ENCODE measurements around the gene LAG3.

LAG3 gene

DNA sequence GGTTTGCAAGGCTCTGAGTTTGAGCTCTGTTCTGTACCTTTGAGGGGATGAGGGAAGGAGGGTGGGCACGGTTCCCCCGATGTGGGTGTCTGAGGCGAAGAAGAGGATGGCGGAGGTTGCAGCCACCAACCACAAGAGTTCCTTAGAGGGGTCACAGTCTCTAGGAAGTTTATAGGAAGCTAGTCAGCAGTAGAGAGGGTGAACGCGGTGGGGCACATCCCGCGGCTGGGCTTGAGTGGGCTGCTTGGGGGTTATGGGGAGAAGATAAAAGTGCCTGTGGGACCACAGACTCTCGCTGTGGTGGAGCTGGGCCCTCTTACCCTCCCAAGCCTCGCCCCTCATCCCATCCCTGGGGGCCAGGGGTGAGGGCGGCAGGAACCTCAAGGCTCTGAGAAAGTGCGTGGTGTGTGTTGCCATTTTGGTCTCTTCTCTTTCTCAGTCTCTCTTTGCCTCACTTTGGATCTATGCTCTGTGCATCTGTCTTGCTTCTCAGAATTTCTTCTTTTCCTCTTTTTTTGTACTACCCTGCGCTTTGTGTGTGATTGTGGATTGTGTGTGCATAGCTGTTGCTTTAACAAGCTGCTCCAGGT is 19.7 kb downstream of the LAG3 start:
- no peak for DNase-seq

DNA sequence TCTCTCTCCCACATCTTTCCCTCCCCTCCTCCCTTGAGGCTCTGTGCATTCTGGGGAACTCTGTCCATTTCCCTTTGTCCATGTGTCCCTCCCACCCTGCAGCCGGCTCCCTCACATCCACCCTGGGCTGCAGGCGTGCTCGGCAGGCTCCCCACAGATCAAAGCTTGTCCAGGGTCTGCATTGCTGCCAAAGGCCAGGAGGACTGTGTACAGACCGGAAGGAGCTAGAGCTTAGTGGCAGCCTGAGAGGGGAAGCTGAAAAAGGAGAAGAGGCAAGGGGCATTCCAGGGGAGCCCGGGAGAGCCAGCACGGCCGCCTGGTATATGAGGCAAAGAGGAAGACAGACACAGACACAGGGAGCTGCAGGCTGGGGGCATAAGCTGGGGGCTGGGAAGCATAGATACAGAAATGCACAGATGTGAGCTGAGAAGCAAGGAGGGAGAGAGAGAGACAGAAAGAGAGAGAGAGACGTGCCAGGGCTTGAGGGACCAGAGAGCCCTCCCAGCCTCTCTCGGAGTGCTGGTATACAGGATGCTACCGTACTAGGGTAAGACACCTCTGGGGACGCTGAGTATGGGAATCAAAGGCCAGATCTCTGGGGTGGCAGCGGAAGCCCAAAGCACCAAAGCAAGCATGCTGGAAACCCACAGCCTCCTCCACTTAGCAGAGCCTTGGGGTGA is 20.3 kb downstream of the LAG3 start:
- DNase-seq = no peak

DNA sequence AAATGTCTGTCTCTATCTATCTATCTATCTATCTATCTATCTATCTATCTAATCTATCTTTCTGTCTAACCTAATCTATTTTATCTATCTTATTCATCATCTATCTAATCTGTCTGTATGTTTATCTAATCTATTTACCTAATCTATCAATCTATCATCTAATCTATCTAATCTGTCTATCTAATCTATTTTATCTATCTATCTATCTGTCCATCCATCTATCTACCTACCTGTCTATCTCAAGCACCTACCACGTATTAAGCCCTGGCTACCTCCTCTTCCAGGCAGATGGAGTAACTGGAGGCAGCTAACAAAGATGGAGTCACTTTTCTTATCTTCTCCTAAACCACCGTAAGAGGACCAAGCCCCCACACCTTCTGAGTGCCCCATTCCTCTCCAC is 22.8 kb downstream of the LAG3 start:
- no peak for DNase-seq

DNA sequence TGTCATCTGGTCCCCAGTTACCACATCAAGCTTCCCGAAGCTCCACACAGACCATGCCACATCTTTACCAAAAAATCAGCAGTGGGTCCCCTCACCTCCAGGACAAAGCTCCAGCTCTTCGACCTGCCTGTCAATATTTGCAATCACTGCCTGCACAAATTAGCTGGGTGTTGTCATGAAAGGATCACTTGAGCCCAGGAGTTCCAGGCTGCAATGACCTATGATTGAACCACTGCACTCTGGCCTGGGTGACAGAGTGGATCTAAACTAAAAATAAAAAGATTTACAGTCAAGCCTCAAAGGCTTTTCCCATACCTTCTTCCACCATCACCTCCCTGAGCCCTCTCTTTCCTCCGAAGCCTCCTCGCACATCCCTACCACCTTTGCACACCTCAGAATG is 24.3 kb downstream of the LAG3 start:
- DNase-seq = no peak

DNA sequence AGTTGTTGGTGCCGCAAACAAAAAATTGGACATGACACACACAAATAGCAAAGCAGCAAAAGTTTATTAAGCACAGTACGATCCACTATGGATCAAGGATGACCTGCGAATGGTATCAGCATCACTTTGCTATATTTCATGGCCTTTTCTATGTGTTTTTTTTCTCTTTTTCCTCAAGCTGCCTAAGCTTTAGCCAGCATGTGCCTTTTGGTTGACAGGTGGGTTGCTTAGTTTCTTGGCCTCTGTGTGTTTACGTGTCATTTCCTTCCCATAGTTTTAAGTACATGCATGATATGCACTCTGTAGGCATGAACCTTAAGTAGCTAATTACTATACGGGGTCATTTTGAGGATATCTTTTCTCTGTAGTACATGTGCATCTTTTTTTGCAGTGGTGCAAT is 26.8 kb downstream of the LAG3 start:
- DNase-seq = no peak

DNA sequence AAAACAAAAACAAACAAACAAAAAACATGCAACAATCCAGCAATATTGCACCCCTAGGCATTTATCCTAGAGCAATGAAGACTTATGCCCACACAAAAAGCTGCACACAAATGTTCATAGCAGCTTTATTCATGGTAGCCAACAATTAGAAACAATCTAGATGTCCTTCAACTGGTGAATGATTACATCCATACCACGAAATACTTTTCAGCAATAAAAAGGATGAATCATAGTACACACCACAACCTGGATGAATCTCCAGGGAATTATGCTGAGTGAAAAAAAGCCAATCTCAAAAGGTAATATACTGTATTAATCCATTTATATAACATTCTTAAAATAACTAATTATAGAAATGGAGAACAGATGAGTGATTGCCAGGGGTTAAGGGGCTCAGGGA is 34.9 kb downstream of the LAG3 start:
- no peak for DNase-seq

DNA sequence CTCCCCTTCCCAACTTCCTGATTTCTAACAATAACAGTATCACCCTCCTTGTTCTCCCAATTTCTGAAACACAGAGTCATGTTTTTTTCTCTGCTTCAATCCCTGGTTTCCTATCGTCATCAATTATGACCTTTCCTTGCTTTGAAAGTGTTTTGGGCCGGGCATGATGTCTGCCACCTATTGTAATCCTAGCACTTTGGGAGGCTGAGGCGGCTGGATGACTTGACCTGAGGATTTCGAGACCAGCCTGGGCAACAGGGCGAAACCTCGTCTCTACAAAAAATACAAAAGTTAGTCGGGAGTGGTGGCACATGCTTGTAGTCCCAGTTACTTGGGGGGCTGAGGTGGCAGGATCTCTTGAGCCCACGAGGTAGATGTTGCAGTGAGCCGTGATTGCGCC is 36.7 kb downstream of the LAG3 start:
- no peak for DNase-seq

DNA sequence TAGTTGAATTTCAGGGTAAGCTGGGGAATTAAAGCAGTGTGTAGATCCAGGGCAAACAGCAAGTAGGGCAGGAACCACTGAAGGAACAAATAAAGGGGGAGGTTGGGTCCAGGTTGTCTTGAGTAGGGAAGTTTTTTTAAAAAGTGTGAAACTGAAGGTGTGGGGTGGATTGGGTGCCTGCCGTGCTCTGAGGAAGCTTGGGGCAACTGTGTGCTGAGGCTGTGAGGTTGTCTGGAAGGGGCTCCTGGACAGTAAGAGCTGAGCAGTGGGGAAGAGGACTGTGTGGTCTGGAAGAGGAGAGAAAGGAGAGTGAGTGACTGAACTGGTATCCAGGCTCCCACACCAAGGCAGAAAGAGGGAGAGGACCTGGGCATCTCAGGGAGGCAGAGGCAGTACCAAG is 38.4 kb downstream of the LAG3 start:
- DNase-seq = no peak

DNA sequence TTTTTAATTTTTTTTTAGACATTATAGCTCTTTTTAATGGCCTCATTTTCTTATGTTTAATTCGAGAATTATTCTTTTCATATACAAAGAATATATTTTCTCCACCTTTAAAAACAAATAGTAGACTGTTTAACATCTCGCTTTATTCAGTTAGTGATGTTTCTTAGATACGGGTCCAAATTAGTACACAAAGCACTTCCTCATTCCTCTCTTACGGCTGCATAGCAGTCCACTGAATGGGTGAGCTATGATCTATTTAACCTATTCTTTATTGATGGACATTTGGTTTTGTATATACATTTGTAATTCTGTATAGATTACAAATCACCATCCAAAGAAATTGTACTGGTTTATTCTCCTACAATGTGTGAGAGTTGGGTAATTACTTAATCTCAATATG is 41.0 kb downstream of the LAG3 start:
- DNase-seq = no peak

DNA sequence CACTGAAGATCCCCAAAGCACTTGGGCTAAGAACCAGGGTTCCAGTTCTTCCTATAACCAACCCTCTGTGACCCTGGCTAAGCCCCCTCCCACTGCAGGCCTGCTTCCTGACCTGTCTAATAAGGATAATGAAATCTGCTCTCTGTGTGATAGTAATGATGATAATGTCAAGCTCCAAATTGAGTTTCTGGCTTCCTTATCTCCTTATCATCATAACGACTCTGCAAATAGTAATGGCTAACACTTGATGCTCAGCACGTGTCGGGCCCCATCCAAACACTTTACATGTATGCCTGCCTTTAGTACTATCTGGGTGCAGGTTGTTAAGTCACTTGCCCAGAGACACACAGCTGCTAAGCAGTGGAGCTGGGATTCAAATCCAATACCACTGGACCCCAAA is 44.3 kb downstream of the LAG3 start:
- no peak for DNase-seq

DNA sequence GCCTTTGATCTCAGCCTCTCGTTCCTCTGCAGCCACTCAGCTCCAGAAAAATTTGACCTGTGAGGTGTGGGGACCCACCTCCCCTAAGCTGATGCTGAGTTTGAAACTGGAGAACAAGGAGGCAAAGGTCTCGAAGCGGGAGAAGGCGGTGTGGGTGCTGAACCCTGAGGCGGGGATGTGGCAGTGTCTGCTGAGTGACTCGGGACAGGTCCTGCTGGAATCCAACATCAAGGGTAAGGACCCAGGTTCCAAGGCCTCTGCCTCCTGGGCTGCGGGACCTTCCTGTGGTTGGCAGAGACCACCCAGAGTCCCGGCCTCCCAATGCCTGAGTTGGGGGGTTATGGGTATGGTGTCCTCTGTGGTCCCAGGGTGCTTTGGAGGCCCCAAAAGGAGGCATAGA is 44.8 kb downstream of the LAG3 start:
- DNase-seq = no peak

DNA sequence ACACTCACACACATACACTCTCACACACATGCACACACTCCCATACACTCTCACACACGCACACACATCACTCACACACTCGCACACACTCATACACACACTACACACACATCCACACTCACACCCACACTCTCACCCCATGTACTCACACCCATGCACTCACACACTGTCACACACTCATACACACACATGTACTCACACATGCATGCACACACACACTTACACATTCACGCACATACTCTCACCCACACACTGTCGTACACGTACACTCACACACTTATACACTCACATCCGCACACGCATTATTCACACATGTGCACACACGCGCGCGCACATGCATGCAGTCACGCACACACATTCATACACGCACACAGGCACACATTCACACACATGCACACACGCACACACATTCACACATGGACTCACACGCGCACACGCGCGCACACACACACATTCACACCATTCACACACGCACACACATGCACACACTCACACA is 45.4 kb downstream of the LAG3 start:
- DNase-seq = no peak

DNA sequence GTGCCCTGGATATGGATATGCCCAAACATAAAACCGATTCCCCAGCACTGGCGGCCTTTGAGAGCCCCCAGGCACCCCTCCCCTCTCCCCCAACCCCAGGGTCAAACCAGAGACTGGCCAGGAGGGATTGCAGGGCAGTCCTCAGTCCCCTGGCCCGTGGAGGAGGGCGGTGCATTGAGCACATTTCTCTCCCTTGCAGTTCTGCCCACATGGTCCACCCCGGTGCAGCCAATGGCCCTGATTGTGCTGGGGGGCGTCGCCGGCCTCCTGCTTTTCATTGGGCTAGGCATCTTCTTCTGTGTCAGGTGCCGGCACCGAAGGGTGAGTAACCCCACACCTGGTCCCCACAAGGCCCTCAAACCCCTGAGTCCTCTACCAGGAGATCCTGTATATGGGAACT is 45.9 kb downstream of the LAG3 start:
- DNase-seq = no peak

DNA sequence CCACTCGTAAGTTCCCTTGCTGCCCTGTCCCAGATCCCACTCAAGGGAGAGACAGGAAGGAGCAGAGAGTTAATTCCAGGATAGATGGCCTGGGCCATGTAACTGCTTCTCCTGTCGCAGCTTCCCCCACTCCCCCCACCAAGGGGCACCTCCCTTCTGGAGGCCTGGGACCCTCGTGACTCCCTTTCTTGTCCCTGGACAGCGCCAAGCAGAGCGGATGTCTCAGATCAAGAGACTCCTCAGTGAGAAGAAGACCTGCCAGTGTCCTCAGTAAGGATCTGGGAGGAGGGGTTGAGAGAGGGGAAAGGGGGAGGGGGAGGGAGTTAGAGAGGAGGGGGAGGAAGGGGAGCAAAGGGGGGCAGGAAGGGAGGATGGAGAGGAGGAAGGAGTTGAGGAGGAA is 46.3 kb downstream of the LAG3 start:
- DNase-seq = no peak

DNA sequence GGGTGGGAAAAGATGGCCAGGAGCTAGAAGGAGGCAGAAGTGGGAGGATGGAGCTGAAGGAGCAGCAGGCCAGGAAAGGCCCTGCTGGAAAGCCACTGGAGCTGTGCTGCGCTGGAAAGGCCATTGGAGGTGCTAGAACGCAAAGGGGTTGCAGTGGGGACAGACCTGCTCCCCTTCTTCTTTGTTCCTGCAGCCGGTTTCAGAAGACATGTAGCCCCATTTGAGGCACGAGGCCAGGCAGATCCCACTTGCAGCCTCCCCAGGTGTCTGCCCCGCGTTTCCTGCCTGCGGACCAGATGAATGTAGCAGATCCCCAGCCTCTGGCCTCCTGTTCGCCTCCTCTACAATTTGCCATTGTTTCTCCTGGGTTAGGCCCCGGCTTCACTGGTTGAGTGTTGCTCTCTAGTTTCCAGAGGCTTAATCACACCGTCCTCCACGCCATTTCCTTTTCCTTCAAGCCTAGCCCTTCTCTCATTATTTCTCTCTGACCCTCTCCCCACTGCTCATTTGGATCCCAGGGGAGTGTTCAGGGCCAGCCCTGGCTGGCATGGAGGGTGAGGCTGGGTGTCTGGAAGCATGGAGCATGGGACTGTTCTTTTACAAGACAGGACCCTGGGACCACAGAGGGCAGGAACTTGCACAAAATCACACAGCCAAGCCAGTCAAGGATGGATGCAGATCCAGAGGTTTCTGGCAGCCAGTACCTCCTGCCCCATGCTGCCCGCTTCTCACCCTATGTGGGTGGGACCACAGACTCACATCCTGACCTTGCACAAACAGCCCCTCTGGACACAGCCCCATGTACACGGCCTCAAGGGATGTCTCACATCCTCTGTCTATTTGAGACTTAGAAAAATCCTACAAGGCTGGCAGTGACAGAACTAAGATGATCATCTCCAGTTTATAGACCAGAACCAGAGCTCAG is 47.0 kb downstream of the LAG3 start:
- DNase-seq = no peak

DNA sequence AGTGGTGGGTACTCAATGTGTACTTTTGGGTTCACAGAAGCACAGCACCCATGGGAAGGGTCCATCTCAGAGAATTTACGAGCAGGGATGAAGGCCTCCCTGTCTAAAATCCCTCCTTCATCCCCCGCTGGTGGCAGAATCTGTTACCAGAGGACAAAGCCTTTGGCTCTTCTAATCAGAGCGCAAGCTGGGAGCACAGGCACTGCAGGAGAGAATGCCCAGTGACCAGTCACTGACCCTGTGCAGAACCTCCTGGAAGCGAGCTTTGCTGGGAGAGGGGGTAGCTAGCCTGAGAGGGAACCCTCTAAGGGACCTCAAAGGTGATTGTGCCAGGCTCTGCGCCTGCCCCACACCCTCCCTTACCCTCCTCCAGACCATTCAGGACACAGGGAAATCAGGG is 47.8 kb downstream of the LAG3 start:
- DNase-seq = no peak

DNA sequence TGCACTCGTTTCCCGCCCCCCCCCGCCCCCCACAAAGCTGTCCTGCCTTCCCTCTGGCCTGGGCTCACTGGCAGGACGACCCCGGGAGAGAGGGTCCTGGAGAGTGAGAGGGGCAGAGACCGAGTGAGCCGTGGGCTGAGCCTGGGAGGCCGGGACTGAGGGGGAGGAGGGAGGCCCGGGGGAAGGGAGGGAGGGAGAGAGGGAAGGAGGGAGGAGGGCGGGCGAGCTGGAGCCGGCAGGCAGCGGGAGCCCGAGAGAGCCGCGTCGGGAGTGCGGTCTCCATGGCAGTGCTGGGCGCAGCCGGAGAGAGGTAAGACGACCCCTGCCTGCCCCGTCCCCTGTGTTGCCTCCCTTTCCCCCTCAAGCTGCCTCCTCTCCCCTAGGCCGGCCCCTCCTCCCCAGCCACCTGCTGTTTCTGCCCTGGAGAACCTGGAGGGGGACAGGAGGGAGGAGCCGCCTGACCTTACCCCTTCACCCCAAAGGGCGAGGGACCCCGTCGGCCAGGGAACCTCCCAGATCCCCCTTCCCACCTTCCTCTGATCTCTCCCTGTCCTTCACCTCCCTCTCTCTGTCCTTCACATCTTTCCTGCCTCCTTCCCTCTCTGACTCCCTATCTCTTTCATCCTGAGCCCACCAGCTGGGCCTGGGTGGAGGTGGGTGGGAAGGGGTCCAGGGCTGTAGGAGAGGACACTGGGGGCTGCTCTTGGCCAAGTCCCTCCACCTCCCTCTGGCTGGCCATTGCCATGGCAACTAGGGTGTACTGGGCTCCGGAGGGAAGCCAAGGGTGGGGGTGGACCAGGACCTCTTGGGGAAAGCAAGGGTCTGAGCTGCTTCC is 49.5 kb downstream of the LAG3 start, which contains the start of gene GPR162:
TSS of gene GPR162 (plus strand) at position 231 of the 835 bp plus-strand sequence. CDS start 2,078 bp downstream, outside the sequence.
- DNase-seq = no peak

DNA sequence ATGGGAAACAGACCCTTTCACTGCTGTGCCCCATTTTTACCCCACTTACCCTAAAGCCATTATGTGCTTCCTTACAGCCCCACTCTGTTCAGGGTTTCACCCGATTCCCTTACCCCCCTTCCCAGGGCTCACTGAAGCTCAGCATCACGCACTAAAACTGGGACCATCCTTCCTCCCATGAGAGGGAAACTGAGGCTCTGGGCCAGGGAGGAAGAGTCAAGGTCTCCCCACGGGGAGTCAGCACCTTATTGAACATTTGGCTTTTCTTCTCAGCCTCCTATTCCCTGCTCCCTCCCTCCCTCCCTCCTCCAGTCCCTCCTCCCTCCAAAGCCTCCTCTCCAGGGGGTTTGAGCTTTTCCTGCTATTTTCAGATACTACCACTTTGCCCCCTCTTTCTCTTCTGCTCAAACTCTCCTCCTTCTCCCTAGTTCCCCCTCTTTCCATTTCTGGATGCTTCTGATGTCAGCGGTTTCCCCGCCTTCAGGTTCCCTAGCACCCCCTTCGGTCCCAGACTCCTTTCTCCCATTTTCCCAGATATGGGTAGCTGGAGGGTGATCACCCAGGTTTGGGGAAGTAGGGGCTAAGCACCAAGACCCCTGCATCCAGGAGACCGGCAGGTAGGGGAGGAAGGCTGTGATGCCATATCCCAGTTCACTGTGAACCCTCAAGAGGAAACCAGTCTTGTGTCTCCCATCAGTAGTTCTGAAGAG is 50.3 kb downstream of the LAG3 start:
- DNase-seq = no peak

DNA sequence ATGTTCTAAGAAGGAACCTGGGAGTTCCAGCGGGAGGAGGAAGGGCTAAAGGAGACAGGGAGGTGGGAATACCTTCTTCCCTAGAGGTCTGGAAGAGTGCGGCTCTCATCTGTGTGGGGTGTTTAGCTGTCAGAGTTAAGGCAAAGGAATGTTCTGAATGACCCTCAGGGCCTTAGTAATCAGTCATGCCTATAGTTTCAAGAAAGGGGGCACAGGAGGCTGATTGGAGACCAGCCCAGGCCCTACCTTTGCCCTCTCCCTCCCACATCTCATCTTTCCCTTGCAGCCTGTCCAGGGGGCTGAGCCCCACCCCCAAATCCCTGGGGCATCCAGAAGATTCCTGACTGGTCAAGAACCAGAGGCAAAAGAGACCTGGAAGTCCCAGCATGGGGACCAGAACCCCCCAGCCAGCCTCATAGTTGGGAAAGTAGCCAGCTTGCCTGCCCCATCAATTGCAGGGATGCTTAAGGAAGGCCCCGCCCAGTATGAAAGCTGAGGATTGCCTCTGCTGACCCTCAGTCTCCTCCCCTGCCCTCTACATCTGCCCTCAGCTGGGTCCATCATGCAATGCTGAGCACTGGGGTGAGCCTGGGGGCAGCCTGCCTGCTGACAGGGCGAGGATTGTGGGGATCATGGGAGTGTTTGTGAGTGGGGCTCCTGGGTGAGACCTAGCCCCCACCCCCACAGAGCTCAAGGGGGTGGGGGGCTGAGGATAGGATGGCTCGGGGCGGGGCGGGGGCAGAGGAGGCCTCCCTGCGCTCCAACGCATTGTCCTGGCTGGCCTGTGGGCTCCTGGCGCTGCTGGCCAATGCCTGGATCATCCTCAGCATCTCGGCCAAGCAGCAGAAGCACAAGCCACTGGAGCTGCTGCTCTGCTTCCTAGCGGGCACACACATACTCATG is 51.1 kb downstream of the LAG3 start:
- no peak for DNase-seq

DNA sequence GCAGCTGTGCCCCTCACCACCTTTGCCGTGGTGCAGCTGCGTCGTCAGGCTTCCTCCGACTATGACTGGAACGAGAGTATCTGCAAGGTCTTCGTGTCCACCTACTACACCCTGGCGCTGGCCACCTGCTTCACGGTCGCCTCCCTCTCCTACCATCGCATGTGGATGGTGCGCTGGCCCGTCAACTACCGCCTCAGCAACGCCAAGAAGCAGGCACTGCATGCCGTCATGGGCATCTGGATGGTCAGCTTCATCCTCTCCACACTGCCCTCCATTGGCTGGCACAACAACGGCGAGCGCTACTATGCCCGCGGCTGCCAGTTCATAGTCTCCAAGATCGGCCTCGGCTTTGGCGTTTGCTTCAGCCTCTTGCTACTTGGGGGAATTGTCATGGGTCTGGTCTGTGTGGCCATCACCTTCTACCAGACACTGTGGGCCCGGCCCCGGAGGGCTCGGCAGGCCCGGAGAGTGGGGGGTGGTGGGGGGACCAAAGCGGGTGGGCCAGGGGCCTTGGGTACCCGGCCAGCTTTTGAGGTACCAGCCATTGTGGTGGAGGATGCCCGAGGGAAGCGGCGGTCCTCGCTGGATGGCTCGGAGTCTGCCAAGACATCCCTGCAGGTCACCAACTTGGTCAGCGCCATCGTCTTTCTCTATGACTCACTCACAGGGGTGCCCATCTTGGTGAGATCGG is 51.9 kb downstream of the LAG3 start:
- no peak for DNase-seq
